WTC11 (cell line): ENCODE results near the gene ELFN1. TPM values are rescaled to one million over a fixed set of nuclear protein-coding genes. Genes with fewer than 3 reads are reported as not detected.

ENCODE experiments used
- ATAC-seq: fragments of 200-7000 bp; cut with Tn5 transposase; 2 replicates; pipeline ENCODE4 v1.10.0; 2021; ENCODE audit warnings: mild to moderate bottlenecking, moderate library complexity
- CTCF ChIA-PET: fragments of 300-600 bp; sonication (Branson Sonifier 250); formaldehyde crosslinking; loops from one replicate; lab custom pipeline; 2021; ENCODE audit warnings: antibody characterized with exemption; lab: Charles Lee
- POLR2A ChIA-PET: fragments of 350-600 bp; sonication (Branson Sonifier 250); formaldehyde crosslinking; loops from one replicate; lab custom pipeline; 2021; ENCODE audit warnings: antibody characterized with exemption; lab: Charles Lee
- DNase-seq: peaks from one replicate; pipeline ENCODE4 v3.0.0; 2021; ENCODE audit warnings: low spot score
- H3K27ac Mint-ChIP-seq: 2 replicates; pipeline ENCODE4 v1.8.0; 2021; ENCODE audit warnings: mixed read lengths
- H3K27me3 Mint-ChIP-seq: 2 replicates; pipeline ENCODE4 v1.8.0; 2021; ENCODE audit warnings: low read depth, mild to moderate bottlenecking, moderate library complexity, mixed read lengths
- H3K36me3 Mint-ChIP-seq: 2 replicates; pipeline ENCODE4 v1.8.0; 2021; ENCODE audit warnings: mixed read lengths
- H3K4me1 Mint-ChIP-seq: 2 replicates; pipeline ENCODE4 v1.8.0; 2022; ENCODE audit warnings: mixed read lengths
- H3K4me3 Mint-ChIP-seq: 2 replicates; pipeline ENCODE4 v1.8.0; 2021; ENCODE audit warnings: mild to moderate bottlenecking, moderate library complexity, mixed read lengths
- H3K9me3 Mint-ChIP-seq: 2 replicates; pipeline ENCODE4 v1.8.0; 2021; ENCODE audit warnings: mixed read lengths
- AR ChIP-seq: fragments of 250-450 bp; sonication (Bioruptor Pico); IDR thresholded peaks from 2 replicates; pipeline ENCODE4 v1.9.0; 2021; ENCODE audit warnings: mild to moderate bottlenecking
- CREB1 ChIP-seq: sonication (generic); formaldehyde crosslinking; IDR thresholded peaks from 2 replicates; pipeline ENCODE4 v1.8.0; 2023; ENCODE audit warnings: mild to moderate bottlenecking, missing genetic modification reagents
- CTCF ChIP-seq: fragments of 200-600 bp; IDR thresholded peaks from 2 replicates; pipeline ENCODE4 v1.8.0; 2022; ENCODE audit warnings: antibody characterized with exemption
- FOXP1 ChIP-seq: sonication (generic); formaldehyde crosslinking; IDR thresholded peaks from 2 replicates; pipeline ENCODE4 v1.8.0; 2022; ENCODE audit warnings: missing genetic modification reagents, mild to moderate bottlenecking, moderate library complexity, borderline replicate concordance
- KAT7 ChIP-seq: sonication (generic); formaldehyde crosslinking; IDR thresholded peaks from 2 replicates; pipeline ENCODE4 v1.8.1; 2023; ENCODE audit warnings: missing genetic modification reagents, mild to moderate bottlenecking, borderline replicate concordance
- MAX ChIP-seq: sonication (generic); formaldehyde crosslinking; IDR thresholded peaks from 2 replicates; pipeline ENCODE4 v1.8.0; 2022; ENCODE audit warnings: mild to moderate bottlenecking, missing genetic modification reagents
- MLX ChIP-seq: sonication (generic); formaldehyde crosslinking; IDR thresholded peaks from 2 replicates; pipeline ENCODE4 v1.8.1; 2023; ENCODE audit warnings: mild to moderate bottlenecking, missing genetic modification reagents, moderate library complexity
- MYBL2 ChIP-seq: sonication (generic); formaldehyde crosslinking; IDR thresholded peaks from 2 replicates; pipeline ENCODE4 v1.8.1; 2023; ENCODE audit warnings: mild to moderate bottlenecking, moderate library complexity, missing genetic modification reagents
- TEAD1 ChIP-seq: sonication (generic); formaldehyde crosslinking; IDR thresholded peaks from 2 replicates; pipeline ENCODE4 v1.8.0; 2022; ENCODE audit warnings: mild to moderate bottlenecking, missing genetic modification reagents
- ZBTB43 ChIP-seq: sonication (generic); formaldehyde crosslinking; IDR thresholded peaks from 2 replicates; pipeline ENCODE4 v1.8.1; 2023; ENCODE audit warnings: mild to moderate bottlenecking, missing genetic modification reagents
- ZNF138 ChIP-seq: sonication (generic); formaldehyde crosslinking; conservative IDR thresholded peaks from 2 replicates; pipeline ENCODE4 v1.8.1; 2022; ENCODE audit warnings: mild to moderate bottlenecking, moderate library complexity, missing genetic modification reagents
- total RNA-seq: library from RNA; stranded (reverse); gene quantifications from 3 replicates; pipeline ENCODE4 v1.2.3, GENCODE V29; 2021
- TF ChIP-seq, protein P1 (sequence below): sonication (generic); formaldehyde crosslinking; IDR thresholded peaks from 2 replicates; pipeline ENCODE4 v1.8.1; 2023; ENCODE audit warnings: mild to moderate bottlenecking, missing genetic modification reagents
- TF ChIP-seq, protein P2 (sequence below): sonication (generic); formaldehyde crosslinking; conservative IDR thresholded peaks from 2 replicates; pipeline ENCODE4 v1.8.1; 2023; ENCODE audit warnings: mild to moderate bottlenecking, low read depth, missing genetic modification reagents, moderate library complexity
- TF ChIP-seq, protein P3 (sequence below): sonication (generic); formaldehyde crosslinking; IDR thresholded peaks from 2 replicates; pipeline ENCODE4 v1.8.0; 2022; ENCODE audit warnings: mild to moderate bottlenecking, missing genetic modification reagents
- TF ChIP-seq, protein P4 (sequence below): sonication (generic); formaldehyde crosslinking; IDR thresholded peaks from 2 replicates; pipeline ENCODE4 v1.8.1; 2022; ENCODE audit warnings: missing genetic modification reagents, borderline replicate concordance
- TF ChIP-seq, protein P5 (sequence below): fragments of 250-450 bp; sonication (Bioruptor Pico); IDR thresholded peaks from 2 replicates; pipeline ENCODE4 v1.9.0; 2021; ENCODE audit warnings: mild to moderate bottlenecking

The ELFN1 gene
- total RNA-seq, 1 experiment from 2014 or later: 4.6 TPM

DNA sequence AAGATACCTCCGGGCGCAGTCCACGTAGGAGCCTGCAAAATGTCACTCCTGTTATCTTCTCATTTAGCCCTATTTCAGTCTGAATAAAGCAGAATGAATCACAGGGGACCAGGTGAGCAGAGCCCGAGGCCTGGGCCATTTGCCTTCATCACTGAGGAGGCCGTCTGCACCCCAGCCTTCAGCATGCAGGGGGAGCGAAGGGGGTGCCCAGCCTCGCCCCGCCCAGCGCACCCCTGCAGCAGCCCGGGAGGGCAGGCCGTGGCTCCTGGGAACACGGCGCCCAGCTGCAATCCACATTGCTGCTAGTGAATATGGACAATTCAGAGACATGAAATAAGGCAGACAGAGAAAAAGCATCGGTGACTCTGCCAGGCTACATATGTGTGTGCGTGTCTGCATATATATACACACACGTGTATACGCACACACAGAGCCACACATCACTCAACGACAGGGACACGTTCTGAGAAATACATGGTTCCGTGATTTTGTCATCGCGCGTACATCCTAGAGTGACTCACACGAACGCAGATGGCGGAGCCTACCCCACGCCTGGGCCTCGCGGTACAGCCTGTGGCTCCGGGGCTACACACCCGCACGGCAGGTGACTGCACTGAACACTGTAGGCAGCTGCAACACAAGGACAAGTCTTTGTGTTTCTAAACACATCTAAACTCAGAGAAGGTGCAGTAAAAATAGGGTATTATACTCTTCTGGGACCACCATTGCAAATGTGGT lies 15.2 kb upstream of the ELFN1 start:
- no peak overlapping the region for H3K4me3 Mint-ChIP-seq
- DNase-seq: peak; percentile 5
- H3K27me3 Mint-ChIP-seq: no peaks in the 10 kb centered on the region; the same call in 1 of the 2 replicates
- no peaks in the 10 kb centered on the region for H3K36me3 Mint-ChIP-seq
- ATAC-seq: no peak
- H3K9me3 Mint-ChIP-seq: peaks cover 7% of the 10 kb centered on the region; the same call in 1 of the 2 replicates
- no peak overlapping the region for H3K27ac Mint-ChIP-seq
- TF ChIP-seq, protein P1, sequence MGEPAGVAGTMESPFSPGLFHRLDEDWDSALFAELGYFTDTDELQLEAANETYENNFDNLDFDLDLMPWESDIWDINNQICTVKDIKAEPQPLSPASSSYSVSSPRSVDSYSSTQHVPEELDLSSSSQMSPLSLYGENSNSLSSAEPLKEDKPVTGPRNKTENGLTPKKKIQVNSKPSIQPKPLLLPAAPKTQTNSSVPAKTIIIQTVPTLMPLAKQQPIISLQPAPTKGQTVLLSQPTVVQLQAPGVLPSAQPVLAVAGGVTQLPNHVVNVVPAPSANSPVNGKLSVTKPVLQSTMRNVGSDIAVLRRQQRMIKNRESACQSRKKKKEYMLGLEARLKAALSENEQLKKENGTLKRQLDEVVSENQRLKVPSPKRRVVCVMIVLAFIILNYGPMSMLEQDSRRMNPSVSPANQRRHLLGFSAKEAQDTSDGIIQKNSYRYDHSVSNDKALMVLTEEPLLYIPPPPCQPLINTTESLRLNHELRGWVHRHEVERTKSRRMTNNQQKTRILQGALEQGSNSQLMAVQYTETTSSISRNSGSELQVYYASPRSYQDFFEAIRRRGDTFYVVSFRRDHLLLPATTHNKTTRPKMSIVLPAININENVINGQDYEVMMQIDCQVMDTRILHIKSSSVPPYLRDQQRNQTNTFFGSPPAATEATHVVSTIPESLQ (CRISPR knock-in tag): no peak
- TF ChIP-seq TEAD1 (CRISPR knock-in tag): no peak
- no peak for TF ChIP-seq AR (CRISPR knock-in tag)
- TF ChIP-seq, protein P2, sequence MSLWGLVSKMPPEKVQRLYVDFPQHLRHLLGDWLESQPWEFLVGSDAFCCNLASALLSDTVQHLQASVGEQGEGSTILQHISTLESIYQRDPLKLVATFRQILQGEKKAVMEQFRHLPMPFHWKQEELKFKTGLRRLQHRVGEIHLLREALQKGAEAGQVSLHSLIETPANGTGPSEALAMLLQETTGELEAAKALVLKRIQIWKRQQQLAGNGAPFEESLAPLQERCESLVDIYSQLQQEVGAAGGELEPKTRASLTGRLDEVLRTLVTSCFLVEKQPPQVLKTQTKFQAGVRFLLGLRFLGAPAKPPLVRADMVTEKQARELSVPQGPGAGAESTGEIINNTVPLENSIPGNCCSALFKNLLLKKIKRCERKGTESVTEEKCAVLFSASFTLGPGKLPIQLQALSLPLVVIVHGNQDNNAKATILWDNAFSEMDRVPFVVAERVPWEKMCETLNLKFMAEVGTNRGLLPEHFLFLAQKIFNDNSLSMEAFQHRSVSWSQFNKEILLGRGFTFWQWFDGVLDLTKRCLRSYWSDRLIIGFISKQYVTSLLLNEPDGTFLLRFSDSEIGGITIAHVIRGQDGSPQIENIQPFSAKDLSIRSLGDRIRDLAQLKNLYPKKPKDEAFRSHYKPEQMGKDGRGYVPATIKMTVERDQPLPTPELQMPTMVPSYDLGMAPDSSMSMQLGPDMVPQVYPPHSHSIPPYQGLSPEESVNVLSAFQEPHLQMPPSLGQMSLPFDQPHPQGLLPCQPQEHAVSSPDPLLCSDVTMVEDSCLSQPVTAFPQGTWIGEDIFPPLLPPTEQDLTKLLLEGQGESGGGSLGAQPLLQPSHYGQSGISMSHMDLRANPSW: no peak
- no peak for TF ChIP-seq KAT7 (CRISPR knock-in tag)
- no peaks in the 10 kb centered on the region for H3K4me1 Mint-ChIP-seq
- ChIA-PET CTCF (no interaction called here), POLR2A (no interaction called here)

DNA sequence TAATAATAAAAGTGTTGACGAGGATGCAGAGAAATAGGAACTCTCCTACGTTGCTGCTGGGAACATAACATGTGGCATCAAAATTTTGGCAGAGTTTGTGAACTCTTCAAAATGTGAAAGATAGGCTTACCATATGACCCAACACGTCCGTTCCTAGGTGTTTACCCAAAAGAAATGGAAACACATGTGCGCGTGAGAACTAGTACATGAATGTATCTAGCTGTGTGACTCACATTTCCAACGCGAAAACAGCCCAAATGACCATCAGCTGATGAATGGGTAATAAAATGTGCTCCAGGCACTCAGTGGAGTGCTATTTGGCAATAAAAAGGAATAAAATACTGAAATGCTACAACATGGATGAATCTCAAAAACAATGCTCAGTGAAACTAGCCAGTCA lies 10.4 kb upstream of the ELFN1 start:
- no peak overlapping the region for H3K27ac Mint-ChIP-seq
- ChIA-PET CTCF (interaction anchor here (0.9 kb wide), 1 partner anchor 535 kb away, joined by 3 read pairs; no protein-coding TSS in a partner anchor), POLR2A (no interaction called here)
- no peak for DNase-seq
- no peak for ATAC-seq
- H3K4me3 Mint-ChIP-seq: no peak overlapping the region
- peaks cover 13% of the 10 kb centered on the region; the same call in 1 of the 2 replicates for H3K9me3 Mint-ChIP-seq
- TF ChIP-seq, protein P3, sequence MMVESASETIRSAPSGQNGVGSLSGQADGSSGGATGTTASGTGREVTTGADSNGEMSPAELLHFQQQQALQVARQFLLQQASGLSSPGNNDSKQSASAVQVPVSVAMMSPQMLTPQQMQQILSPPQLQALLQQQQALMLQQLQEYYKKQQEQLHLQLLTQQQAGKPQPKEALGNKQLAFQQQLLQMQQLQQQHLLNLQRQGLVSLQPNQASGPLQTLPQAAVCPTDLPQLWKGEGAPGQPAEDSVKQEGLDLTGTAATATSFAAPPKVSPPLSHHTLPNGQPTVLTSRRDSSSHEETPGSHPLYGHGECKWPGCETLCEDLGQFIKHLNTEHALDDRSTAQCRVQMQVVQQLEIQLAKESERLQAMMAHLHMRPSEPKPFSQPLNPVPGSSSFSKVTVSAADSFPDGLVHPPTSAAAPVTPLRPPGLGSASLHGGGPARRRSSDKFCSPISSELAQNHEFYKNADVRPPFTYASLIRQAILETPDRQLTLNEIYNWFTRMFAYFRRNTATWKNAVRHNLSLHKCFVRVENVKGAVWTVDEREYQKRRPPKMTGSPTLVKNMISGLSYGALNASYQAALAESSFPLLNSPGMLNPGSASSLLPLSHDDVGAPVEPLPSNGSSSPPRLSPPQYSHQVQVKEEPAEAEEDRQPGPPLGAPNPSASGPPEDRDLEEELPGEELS (CRISPR knock-in tag): no peak
- TF ChIP-seq, protein P4, sequence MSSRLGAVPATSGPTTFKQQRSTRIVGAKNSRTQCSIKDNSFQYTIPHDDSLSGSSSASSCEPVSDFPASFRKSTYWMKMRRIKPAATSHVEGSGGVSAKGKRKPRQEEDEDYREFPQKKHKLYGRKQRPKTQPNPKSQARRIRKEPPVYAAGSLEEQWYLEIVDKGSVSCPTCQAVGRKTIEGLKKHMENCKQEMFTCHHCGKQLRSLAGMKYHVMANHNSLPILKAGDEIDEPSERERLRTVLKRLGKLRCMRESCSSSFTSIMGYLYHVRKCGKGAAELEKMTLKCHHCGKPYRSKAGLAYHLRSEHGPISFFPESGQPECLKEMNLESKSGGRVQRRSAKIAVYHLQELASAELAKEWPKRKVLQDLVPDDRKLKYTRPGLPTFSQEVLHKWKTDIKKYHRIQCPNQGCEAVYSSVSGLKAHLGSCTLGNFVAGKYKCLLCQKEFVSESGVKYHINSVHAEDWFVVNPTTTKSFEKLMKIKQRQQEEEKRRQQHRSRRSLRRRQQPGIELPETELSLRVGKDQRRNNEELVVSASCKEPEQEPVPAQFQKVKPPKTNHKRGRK (CRISPR knock-in tag): no peak
- TF ChIP-seq CREB1 (no peak), ZNF138 (CRISPR knock-in tag) (no peak), MAX (CRISPR knock-in tag) (no peak), ZBTB43 (no peak), MLX (CRISPR knock-in tag) (no peak), KAT7 (CRISPR knock-in tag) (no peak), MYBL2 (no peak), CTCF (no peak), FOXP1 (CRISPR knock-in tag) (no peak)
- TF ChIP-seq, protein P5, sequence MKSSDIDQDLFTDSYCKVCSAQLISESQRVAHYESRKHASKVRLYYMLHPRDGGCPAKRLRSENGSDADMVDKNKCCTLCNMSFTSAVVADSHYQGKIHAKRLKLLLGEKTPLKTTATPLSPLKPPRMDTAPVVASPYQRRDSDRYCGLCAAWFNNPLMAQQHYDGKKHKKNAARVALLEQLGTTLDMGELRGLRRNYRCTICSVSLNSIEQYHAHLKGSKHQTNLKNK (CRISPR knock-in tag): no peak
- TF ChIP-seq, all 79 proteins: peak for 0
- H3K36me3 Mint-ChIP-seq: no peaks in the 10 kb centered on the region
- H3K27me3 Mint-ChIP-seq: peaks cover 42% of the 10 kb centered on the region
- peaks cover 4% of the 10 kb centered on the region for H3K4me1 Mint-ChIP-seq
